Measurements from ENCODE around the gene VMP1.
"Not testable (repeated sequence)": the region's sequence is repeated elsewhere in the genome, so short reads cannot be mapped to it uniquely, and the experiment has no call there.

Gene VMP1

GRCh38 chr17:59856859-59857794 lies 149.7 kb downstream of the VMP1 start:
- no peak for DNase-seq

DNA sequence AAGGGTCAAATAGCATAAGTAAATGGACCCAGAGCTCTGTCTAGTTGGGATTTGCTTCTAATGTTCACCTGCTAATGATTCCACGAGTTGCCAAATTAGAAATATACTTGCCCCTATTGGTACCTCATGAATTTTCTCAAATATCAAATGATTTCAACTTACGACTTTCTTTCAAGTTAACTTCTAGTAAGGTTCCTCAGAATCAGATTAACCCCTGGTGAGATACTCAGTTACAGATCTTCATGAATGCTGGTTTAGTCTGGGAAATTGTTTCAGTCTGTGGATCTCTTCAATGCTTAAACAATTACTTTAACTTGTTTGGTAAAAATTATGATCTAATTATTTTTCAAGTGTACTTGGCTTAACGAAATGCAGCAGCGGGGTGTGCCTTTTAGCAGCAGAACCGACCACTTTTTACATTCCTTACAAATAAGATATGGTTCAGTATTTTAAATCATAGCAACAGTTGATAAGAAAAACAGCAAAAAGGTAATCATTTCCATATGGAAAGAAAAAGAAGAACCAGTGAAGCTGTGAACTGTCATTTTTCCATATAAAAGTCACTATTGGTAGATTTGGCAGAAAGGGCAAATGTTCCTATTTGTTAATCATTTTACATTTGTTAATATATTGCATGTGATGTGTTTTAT lies 150.8 kb downstream of the VMP1 start:
- no peak for DNase-seq

- no peak for DNase-seq
Measured at GRCh38 chr17:59858932-59859331, 151.5 kb downstream of the VMP1 start.

GRCh38 chr17:59859444-59860025 lies 152.1 kb downstream of the VMP1 start:
- DNase-seq = no peak

DNA sequence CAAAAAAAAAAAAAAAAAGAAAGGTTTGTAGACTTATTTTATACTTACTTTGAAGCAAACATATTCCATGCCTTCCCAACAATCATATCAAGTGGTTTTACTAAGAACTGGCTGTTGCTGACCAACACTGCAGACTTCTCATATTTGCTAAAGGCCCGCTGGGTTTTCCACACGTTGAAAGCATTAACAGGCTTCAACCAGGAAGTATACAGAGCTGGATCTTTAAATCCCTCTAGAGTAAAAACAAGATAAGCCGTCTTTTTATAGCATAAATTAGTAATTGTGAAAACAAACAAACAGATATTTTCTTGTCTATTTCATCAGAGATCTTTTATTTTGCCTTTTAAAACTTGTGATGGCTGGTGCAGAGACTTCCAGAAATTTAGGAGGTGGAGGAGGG lies 156.2 kb downstream of the VMP1 start:
- DNase-seq = no peak

- DNase-seq = no peak
Measured at GRCh38 chr17:59869941-59870218, 162.4 kb downstream of the VMP1 start.

DNA sequence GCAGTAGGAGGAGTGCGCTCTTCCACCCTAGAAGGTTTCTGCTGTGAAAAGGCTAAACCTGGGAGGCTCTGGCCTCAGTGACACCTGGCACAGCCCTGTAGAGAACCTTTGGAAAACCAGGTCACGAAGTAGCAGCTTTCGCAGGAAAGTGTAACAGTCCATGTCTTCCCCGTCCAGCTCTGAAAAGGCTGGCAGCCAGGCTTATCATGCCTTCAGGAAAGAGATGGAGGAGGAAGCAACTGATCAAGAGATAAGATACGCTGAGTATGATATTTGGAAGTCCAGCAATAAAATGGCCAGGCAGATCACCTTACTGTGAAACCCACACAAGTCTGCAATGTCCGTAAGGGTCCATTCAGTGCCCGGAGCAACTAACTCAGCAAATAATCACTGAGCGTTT lies 163.0 kb downstream of the VMP1 start:
- DNase-seq = no peak

DNA sequence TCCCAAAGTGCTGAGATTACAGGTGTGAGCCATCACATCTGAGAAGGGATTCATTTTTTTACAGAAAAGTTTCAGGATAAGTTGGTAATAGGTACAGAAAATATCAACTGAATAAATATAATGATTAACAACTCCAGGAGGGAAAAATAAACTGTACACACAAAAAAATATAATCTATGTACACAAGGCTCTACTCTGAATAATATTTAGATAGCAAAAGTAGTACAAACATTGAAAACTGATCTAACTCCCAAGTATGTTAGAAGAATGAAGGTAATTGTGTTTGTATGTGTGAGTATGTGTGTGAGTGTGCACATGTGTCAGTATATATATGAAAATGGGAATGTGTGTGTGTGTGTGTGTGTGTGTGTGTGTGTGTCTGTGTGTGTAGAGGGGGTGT lies 164.9 kb downstream of the VMP1 start:
- no peak for DNase-seq

DNA sequence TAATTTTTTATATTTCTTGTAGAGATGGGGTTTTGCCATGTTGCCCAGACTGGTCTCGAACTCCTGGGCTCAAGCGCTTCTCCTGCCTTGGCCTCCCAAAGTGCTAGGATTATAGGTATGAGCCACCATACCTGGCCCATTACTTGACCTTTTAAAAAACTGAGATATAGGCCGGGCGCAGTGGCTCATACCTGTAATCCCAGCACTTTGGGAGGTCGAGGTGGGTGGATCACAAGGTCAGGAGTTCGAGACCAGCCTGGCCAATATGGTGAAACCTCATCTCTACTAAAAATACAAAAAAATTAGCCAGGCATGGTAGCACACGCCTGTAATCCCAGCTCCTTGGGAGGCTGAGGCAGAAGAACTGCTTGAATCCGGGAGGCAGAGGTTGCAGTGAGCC lies 166.0 kb downstream of the VMP1 start:
- not testable (repeated sequence) for DNase-seq

GRCh38 chr17:59874376-59874775 lies 166.9 kb downstream of the VMP1 start:
- DNase-seq = no peak

- no peak for DNase-seq
Measured at GRCh38 chr17:59876107-59876506, 168.7 kb downstream of the VMP1 start.

GRCh38 chr17:59877965-59878364 lies 170.5 kb downstream of the VMP1 start:
- DNase-seq = no peak

DNA sequence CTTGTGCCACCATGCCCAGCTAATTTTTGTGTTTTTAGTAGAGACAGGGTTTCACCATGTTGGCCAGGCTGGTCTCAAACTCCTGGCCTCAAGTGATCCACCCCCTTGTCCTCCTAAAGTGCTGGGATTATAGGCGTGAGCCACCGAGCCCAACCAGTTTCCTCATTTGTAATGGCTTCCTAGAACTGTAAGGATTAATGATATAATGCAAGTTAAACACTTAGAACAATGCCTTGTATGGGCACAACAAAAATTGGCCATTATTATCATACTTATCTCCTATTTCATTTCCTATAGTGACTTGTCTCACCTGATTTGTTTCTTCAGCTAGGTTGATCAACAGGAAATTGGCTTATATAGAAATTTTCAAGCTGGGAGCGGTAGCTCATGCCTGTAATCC lies 171.2 kb downstream of the VMP1 start:
- DNase-seq = no peak

GRCh38 chr17:59884861-59885260 lies 177.4 kb downstream of the VMP1 start:
- DNase-seq = no peak

GRCh38 chr17:59888145-59888750 lies 180.8 kb downstream of the VMP1 start:
- DNase-seq = no peak

GRCh38 chr17:59890720-59891119 lies 183.3 kb downstream of the VMP1 start:
- DNase-seq = no peak

Data from nucleus accumbens (tissue), 56 donors.